Inflammatory macrophage treated with lipopolysaccharide for 4 hours (primary cell): ENCODE data around the gene MUC5AC.

Experiments
- DNase-seq: peaks from one replicate; pipeline ENCODE4 v3.0.0-alpha.2; 2020

Gene MUC5AC

GRCh38 chr11:1197886-1198560, 40.3 kb downstream of the MUC5AC start:
- DNase-seq = no peak

- no peak for DNase-seq
These were observed 40.9 kb downstream of the MUC5AC start for GRCh38 chr11:1198561-1199240.

GRCh38 chr11:1199241-1199750, 41.5 kb downstream of the MUC5AC start:
- no peak for DNase-seq

DNA sequence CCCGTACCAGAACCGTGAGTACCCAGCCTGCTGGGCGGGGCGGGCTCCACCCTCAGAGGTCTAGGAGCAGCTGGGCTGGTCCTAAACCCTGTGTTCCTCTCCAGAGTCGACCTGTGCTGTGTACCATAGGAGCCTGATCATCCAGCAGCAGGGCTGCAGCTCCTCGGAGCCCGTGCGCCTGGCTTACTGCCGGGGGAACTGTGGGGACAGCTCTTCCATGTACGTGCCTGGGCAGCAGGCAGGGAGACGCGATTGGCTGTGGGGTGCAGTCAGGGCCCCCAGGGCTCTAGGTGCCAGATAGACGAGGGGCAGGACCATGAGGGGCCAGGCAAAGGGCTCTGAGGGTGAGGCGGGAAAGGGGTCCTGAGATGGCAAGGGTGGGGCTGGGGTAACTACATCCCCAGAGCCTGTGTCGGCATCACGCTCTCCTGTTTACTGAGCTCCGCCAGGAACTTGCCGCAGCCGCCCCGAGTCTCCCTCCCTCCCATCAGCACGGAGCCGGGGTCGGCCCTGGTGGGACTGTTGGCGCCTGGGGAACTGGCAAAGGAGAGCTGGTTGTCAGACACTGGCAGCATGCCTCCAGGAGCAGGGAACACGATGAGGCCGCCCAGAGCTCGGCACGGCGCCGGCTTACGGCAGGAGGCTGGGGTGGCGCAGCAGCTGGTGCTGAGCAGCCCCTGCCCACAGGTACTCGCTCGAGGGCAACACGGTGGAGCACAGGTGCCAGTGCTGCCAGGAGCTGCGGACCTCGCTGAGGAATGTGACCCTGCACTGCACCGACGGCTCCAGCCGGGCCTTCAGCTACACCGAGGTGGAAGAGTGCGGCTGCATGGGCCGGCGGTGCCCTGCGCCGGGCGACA, 42.2 kb downstream of the MUC5AC start:
- no peak for DNase-seq

- DNase-seq = no peak
These were observed 42.9 kb downstream of the MUC5AC start for GRCh38 chr11:1200611-1201191.

DNA sequence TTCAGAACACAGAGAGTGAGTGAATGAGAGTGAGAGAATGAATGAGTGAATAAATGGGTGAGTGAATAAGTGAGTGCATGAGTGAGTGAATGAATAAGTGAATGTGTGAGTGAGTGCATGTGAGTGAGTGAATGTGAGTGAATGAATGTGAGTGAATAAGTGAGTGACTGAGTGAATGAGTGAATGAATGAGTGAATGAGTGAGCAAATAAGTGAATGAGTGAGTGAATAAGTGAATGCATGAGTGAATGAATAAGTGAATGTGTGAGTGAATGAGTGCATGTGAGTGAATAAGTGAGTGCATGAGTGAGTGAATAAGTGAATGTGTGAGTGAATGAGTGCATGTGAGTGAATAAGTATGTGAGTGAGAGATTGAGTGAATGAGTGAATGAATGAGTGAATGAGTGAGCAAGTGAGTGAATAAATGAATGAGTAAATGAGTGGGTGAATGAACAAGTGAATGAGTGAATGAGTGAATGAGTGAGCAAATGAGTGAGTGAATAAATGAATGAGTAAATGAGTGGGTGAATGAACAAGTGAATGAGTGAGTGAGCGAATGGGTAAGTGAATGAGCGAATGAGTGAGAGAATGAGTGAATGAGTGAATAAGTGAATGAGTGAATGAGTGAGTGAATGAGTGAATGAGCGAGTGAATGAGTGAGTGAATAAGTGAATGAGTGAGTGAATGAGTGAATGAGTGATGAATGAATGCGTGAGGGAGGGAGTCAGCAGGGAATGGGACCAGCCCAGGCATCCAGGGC, 43.8 kb downstream of the MUC5AC start:
- no peak for DNase-seq

GRCh38 chr11:1202154-1202775, 44.5 kb downstream of the MUC5AC start:
- no peak for DNase-seq

- DNase-seq = peak; percentile 42
These were observed 45.2 kb downstream of the MUC5AC start for GRCh38 chr11:1202776-1203504.

- no peak for DNase-seq
These were observed 45.9 kb downstream of the MUC5AC start for GRCh38 chr11:1203505-1204271.

DNA sequence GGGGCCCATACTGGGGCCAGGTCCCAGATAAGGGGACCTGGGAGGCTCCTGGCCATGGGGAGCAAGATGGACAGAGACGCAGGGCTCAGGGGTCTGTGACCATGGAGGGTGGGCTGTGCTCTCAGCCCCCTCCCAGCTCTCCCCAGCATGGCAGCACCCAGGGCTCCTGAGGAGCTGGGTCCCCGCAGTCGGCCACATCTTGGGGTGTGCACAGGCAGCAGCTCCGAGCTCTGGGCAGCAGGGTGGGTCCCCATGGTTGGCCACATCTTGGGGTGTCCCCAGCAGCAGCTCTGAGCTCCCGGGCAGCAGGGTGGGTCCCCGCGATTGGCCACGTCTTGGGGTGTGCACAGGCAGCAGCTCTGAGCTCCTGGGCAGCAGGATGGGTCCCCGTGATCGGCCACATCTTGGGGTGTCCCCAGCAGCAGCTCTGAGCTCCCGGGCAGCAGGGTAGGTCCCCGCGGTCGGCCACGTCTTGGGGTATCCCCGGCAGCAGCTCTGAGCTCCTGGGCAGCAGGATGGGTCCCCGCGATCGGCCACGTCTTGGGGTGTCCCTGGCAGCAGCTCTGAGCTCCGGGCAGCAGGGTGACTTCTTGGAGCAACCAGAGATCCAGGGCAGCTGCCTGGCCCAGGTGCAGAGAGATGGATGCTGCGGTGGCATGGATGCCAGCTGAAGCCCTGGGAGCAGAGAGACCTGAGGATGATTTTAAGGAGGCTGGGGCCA, 46.8 kb downstream of the MUC5AC start:
- no peak for DNase-seq

GRCh38 chr11:1205121-1205986, 47.6 kb downstream of the MUC5AC start:
- DNase-seq = no peak

DNA sequence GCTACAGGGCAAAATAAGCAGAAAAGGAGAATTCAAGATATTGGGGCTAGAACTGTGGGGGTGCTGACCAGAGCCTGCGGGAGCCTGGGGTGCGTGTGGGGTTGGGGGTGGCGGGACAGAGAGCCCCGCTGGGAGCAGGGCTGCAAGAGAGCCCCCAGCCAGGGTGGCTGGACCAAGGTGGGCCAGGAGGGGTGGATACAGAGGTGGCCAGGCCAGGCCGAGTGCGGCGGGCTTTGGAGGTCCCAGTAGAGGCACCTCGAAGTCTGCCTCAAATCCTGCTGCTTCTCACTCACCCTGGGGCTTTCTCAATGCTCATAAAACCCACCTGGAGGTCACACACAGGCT, 48.2 kb downstream of the MUC5AC start:
- DNase-seq = no peak

DNA sequence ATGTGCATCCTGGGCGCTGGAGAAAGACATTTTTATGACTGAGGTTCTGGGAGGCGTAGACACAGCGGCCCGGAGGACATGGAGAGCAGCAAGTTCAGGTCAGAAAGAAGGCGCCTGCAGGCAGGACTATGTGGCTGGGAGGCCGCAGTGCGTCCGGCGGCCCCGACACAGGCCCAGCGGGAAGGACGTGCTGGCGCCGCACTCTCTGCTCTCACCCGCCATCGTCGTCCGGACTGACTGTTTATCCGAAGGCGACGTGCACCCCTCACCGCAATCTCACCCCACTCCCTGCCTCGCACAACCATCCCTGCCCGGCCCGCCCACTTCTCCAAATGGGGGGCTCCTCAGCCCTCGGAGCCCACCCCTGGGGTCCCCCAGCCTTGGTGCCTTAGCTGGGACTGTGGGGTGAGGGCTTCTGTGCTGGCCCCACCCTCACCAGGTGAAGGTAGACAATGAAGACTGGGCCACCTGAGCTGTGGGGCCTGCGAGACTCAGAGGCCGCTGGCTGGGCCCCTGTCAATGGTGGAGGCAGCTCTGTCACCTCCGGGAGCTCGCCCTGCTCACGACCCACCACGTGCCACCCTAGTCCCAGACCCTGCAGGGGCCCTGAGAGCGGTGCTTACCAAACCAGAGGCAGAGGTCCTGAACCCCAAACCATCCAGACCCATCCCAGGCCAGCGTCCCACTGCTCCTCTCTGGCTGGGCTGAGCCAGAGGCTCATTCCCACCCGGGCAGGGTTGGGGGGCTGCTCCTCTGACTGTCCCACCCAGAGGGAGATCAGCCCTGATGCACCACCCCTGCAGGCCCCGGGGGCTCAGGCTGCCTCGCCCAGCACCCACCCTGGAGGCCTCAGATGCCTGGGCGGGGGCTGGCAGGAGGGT, 48.9 kb downstream of the MUC5AC start:
- no peak for DNase-seq

DNA sequence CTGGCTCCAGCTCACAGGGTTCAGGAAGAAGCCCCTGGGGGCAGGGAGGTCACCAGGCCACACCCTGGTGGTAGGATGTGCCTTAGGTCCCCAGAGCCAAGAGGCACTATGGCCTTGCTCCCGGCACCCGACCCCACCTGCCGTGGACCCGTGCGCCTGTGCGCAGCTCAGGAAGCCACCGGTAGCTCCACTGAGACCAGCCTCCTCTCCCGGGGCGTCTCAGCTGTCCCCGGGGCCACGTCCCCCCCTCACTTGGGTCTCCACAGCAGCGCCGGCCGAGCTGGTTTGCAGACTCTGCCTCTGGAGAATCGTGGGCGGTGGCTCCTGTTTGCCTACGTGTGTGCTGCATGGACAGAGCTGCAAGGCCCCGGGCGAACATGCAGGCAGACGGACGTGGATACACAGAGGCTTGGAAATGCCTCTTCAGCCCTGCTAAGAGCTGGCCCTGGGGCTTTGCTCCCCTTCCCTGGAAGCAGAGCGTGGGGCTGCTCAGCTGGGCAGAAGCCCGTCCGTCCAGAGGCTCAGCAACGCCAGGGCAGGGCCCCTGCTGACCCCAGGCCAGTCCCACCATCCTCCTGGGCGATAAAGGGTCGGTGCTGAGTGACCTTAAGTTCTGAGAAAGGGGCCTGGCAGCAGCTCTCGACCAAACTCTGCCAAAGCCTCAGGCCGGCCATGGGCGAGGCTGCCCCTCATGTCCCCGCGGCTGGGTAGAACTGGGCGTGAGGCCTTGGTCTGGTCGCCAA, 49.8 kb downstream of the MUC5AC start:
- DNase-seq = no peak

- DNase-seq = no peak
These were observed 50.3 kb downstream of the MUC5AC start for GRCh38 chr11:1208144-1208393.

- DNase-seq = no peak
These were observed 50.9 kb downstream of the MUC5AC start for GRCh38 chr11:1208394-1209261.
